Heart right ventricle (tissue), 16 donors: Measurements from ENCODE around the gene ZNF496. TPM values are rescaled to one million over a fixed set of nuclear protein-coding genes. Genes with fewer than 3 reads are reported as not detected.

Source experiments
- ATAC-seq, 8 donors: fragments of 200-7000 bp; cut with Tn5 transposase; one replicate each; pipeline ENCODE4 v1.9.1; 2020; ENCODE audit warnings: mild to moderate bottlenecking in 8 of 8, moderate library complexity in 8 of 8, moderate number of reproducible peaks in 1 of 8
- DNase-seq, 2 donors: peaks; one replicate each; pipeline ENCODE4 v3.0.0-alpha.2; 2020
- H3K27ac ChIP-seq, 10 donors: fragments of 200-600 bp; sonication (generic) in 2 of 10; one replicate each; pipeline versions ENCODE4 v1.5.0 to v1.8.0; 2020 to 2022; ENCODE audit warnings: mild to moderate bottlenecking in 3 of 10
- H3K27me3 ChIP-seq, 7 donors: fragments of 200-600 bp; one replicate each; pipeline ENCODE4 v1.8.0; 2021 to 2022; ENCODE audit warnings: mild to moderate bottlenecking in 2 of 7
- H3K36me3 ChIP-seq, 9 donors: fragments of 200-600 bp; sonication (generic) in 1 of 9; one replicate each; pipeline versions ENCODE4 v1.5.0 to v1.8.0; 2020 to 2022; ENCODE audit warnings: mild to moderate bottlenecking in 2 of 9
- H3K4me1 ChIP-seq, 9 donors: fragments of 200-600 bp; sonication (generic) in 1 of 9; one replicate each; pipeline versions ENCODE4 v1.5.0 to v1.8.0; 2020 to 2022; ENCODE audit warnings: mild to moderate bottlenecking in 4 of 9
- H3K4me3 ChIP-seq, 10 donors: fragments of 200-600 bp; sonication (generic) in 2 of 10; one replicate each; pipeline versions ENCODE4 v1.5.0 to v1.8.0; 2020 to 2022; ENCODE audit warnings: mild to moderate bottlenecking in 7 of 10, moderate library complexity in 2 of 10
- H3K9me3 ChIP-seq, 11 donors: fragments of 200-600 bp in 10 of 11; sonication (generic) in 2 of 11; one replicate each; pipeline versions ENCODE4 v1.5.0 to v1.8.0; 2013 to 2022; ENCODE audit warnings: mild to moderate bottlenecking in 2 of 11, control low read depth in 1 of 11, moderate library complexity in 1 of 11
- WGBS, 2 donors: extraction: QIAGEN DNeasy Blood & Tissue Kit; methylation state at CpG; one replicate each; pipeline ENCODE4 v1.1.7; 2013; ENCODE audit warnings: inconsistent platforms in 1 of 2; 5-methylcytosine and 5-hydroxymethylcytosine counted together
- intact Hi-C, 10 donors: fragments of 100-400 bp; cut with DNase I; formaldehyde crosslinking; loops; one replicate each; pipeline versions ENCODE4 v1.11.1 to v1.14.2; 2022
- polyA plus RNA-seq, 2 donors: library from polyadenylated mRNA; stranded (reverse); fragments of 200-250 nt; gene quantifications; one replicate each; pipeline ENCODE4 v1.2.3, GENCODE V29; 2013
- total RNA-seq, 10 donors: library from RNA; stranded (reverse); fragmentation: NEBNext Ultra II Directional in 3 of 10; extraction: Animal tissue kit (Norgen Biotek cat#: 25700) in 3 of 10; gene quantifications; one replicate each; pipeline versions ENCODE4 v1.2.1 to v1.2.4, GENCODE V29; 2021 to 2023
- TF ChIP-seq, protein P1 (sequence below), 9 donors: fragments of 200-600 bp; sonication (generic) in 2 of 9; IDR thresholded peaks; one replicate each; pipeline versions ENCODE4 v1.5.0 to v1.8.0; 2021 to 2022; ENCODE audit warnings: antibody characterized with exemption in 9 of 9, mild to moderate bottlenecking in 5 of 9, moderate library complexity in 1 of 9
- donor health status: Arrhythmogenic right ventricular cardiomyopathy.
- donor health status: ischemic (EF 13 %, LVEDD 7.1; RV severe dilation, severe dysfunction).
- donor health status: healthy with polysubstance abuse.
- donor health status: DM: no; HTN: yes; CAD: no.
- donor health status: DM: no; HTN: no; CAD: no.
- donor health status: ischemic (EF 25% LVEDD 6.9; RV normal size, moderate dysfunction).
- donor health status: ischemic (EF 25% LVEDD 5.7; RV mildly dilated, moderate dysfunction).
- donor health status: healthy.
- donor health status: DM: yes; HTN: yes; CAD: no.
- donor health status: Ischemic cardiomyopathy.
- donor health status: ischemic (EF 35%, LVEDD 5.7; RV mildly dilated, moderate dysfunction).
- donor health status: nonischemic (EF 11% LVEDD 7.7; RV severe dilation, severe dysfunction).
- donor health status: DM: yes; HTN: yes; CAD: no.
- donor health status: PGD.
- donor health status: ischemic (EF 29% LVEDD 5.4; RV normal size, mild dysfunction).
- donor health status: nonischemic (EF 23%, LVEDD 6.1; RV moderate dilation, normal function).

ZNF496 gene
- total and polyA plus RNA-seq, 12 donors: 6.2 to 18.4 (median 13.8) TPM

GRCh38 chr1:247347477-247348222 is 16.0 kb upstream of the ZNF496 start:
- Histone ChIP-seq H3K4me3 (peak overlapping the region in 9 of 10 donors; percentile 7 to 49 (median 42)), H3K36me3 (no peaks in the 10 kb centered on the region), H3K27ac (peak overlapping the region in 7 of 10 donors; percentile 4 to 58 (median 26)), H3K27me3 (peaks cover 0 to 22% (median 7%) of the 10 kb centered on the region in 7 donors), H3K4me1 (peaks cover 0 to 10% (median 2%) of the 10 kb centered on the region in 9 donors), H3K9me3 (no peaks in the 10 kb centered on the region)
- WGBS, 2 donors: 15 to 18% methylated on average over 31 of the region's 31 CpGs
- ATAC-seq: peak; percentile 24 to 64 (median 44)
- TF ChIP-seq, protein P1, sequence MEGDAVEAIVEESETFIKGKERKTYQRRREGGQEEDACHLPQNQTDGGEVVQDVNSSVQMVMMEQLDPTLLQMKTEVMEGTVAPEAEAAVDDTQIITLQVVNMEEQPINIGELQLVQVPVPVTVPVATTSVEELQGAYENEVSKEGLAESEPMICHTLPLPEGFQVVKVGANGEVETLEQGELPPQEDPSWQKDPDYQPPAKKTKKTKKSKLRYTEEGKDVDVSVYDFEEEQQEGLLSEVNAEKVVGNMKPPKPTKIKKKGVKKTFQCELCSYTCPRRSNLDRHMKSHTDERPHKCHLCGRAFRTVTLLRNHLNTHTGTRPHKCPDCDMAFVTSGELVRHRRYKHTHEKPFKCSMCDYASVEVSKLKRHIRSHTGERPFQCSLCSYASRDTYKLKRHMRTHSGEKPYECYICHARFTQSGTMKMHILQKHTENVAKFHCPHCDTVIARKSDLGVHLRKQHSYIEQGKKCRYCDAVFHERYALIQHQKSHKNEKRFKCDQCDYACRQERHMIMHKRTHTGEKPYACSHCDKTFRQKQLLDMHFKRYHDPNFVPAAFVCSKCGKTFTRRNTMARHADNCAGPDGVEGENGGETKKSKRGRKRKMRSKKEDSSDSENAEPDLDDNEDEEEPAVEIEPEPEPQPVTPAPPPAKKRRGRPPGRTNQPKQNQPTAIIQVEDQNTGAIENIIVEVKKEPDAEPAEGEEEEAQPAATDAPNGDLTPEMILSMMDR (IDR thresholded peaks at IDR 0.05): no peak
- peak in 1 of 2 donors; percentile 33 for DNase-seq
- intact Hi-C loops: no loop called here

GRCh38 chr1:247345881-247346280 is 14.2 kb upstream of the ZNF496 start:
- TF ChIP-seq, protein P1 (IDR thresholded peaks at IDR 0.05): no peak
- H3K9me3 ChIP-seq: no peaks in the 10 kb centered on the region
- intact Hi-C loops: no loop called here
- WGBS, 2 donors: 92% methylated on average over 4 of the region's 4 CpGs
- peaks cover 0 to 15% (median 7%) of the 10 kb centered on the region in 7 donors for H3K27me3 ChIP-seq
- H3K27ac ChIP-seq: no peak overlapping the region
- H3K4me1 ChIP-seq: peaks cover 0 to 10% (median 4%) of the 10 kb centered on the region in 9 donors
- DNase-seq (no peak), ATAC-seq (no peak)
- peaks cover 0 to 5% (median 0%) of the 10 kb centered on the region in 9 donors for H3K36me3 ChIP-seq
- no peak overlapping the region for H3K4me3 ChIP-seq

- Histone ChIP-seq H3K27me3 (peaks cover 0 to 7% (median 0%) of the 10 kb centered on the region in 7 donors), H3K4me3 (no peak overlapping the region), H3K27ac (no peak overlapping the region), H3K4me1 (peaks cover 0 to 10% (median 4%) of the 10 kb centered on the region in 9 donors), H3K36me3 (peaks cover 0 to 14% (median 0%) of the 10 kb centered on the region in 9 donors), H3K9me3 (no peaks in the 10 kb centered on the region)
- intact Hi-C loops: no loop called here
- 65 to 84% methylated on average over 1 of the region's 1 CpG for WGBS, 2 donors
- DNase-seq (no peak), ATAC-seq (no peak)
- TF ChIP-seq, protein P1 (IDR thresholded peaks at IDR 0.05): no peak
Measured at GRCh38 chr1:247343801-247344200, 12.1 kb upstream of the ZNF496 start.

DNA sequence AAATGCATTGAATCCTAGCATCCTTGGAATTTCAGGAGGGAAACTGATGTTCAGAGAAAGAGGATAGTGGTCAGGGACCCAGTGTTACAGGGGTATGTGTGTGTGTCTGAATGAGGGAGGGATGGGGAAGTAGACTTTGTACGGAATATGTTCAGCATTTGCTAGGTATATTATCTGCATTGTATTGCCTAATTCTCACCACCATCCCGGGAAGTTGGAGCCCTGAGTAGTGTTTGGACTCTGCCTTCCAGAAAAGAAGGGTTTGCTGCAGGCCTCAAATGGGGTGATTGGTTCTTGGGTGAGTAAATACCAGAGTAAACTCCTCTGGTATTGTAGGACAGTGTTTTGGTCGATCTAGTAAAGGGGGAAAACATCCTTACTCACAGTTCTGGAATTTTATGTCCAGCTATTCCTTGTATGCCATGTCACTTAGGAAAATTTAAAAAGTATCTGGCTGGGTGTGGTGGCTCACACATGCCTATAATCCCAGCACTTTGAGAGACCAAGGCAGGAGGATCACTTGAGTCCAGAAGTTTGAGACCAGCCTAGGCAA is 7.1 kb upstream of the ZNF496 start:
- H3K27me3 ChIP-seq: no peaks in the 10 kb centered on the region
- 75 to 77% methylated on average over 3 of the region's 3 CpGs for WGBS, 2 donors
- intact Hi-C loops: loop anchor here in 2 of 10 donors (10.0 kb wide), 3 partner anchors 124 to 234 kb away; partner anchors contain the start of gene ZNF669 (in 2 of the 2)
- no peak overlapping the region for H3K27ac ChIP-seq
- TF ChIP-seq, protein P1 (IDR thresholded peaks at IDR 0.05): no peak
- H3K4me3 ChIP-seq: no peak overlapping the region
- ATAC-seq (no peak), DNase-seq (no peak)
- H3K36me3 ChIP-seq: peaks cover 0 to 14% (median 0%) of the 10 kb centered on the region in 9 donors
- H3K4me1 ChIP-seq: peaks cover 0 to 42% (median 26%) of the 10 kb centered on the region in 9 donors
- H3K9me3 ChIP-seq: no peaks in the 10 kb centered on the region
